IMR-90 (cell line): ENCODE results near the gene THBS1.

ENCODE experiments used
- CEBPB ChIP-seq: IDR thresholded peaks from 2 replicates; pipeline ENCODE4 v1.6.1; 2012; ENCODE audit warnings: low read depth, low read length, improper control_type of control experiment
- POLR2A ChIP-seq: IDR thresholded peaks from 2 replicates; pipeline ENCODE4 v1.6.1; 2012; ENCODE audit warnings: mild to moderate bottlenecking, low read depth, low read length
- SMC3 ChIP-seq: fragments of 150-350 bp; IDR thresholded peaks from 2 replicates; pipeline ENCODE4 v1.6.1; 2016; ENCODE audit warnings: low read depth, mild to moderate bottlenecking, antibody characterized with exemption, low read length, moderate library complexity
- TF ChIP-seq, protein P1 (sequence below): conservative IDR thresholded peaks from 2 replicates; pipeline ENCODE4 v1.5.1; 2012; ENCODE audit warnings: mild to moderate bottlenecking, low read depth, low read length, improper control_type of control experiment

DNA sequence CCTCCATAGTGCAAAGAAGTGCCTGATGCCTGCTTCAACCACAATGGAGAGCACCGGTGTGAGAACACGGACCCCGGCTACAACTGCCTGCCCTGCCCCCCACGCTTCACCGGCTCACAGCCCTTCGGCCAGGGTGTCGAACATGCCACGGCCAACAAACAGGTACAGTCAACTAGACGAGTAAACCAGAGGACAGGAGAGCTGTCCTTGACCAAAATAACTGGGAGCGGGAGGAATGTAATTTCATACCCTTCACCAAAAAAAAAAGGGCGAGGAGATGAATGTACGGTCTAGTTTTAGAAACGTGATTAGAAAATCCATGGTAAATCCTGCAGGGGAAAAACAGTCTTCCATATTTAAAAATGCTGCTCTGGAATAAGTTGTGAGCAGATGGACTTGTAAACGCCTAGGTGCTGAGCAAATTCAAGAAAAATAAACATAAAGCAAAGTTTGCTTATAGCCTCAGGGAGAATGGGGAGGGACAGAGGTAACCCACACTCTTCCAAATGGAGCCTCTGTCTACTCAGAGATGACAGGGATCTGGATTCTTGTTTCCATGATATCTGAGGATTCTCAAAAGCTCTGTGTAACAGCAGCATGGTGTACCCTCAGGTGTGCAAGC lies 8.4 kb downstream of the THBS1 start:
- TF ChIP-seq, protein P1, sequence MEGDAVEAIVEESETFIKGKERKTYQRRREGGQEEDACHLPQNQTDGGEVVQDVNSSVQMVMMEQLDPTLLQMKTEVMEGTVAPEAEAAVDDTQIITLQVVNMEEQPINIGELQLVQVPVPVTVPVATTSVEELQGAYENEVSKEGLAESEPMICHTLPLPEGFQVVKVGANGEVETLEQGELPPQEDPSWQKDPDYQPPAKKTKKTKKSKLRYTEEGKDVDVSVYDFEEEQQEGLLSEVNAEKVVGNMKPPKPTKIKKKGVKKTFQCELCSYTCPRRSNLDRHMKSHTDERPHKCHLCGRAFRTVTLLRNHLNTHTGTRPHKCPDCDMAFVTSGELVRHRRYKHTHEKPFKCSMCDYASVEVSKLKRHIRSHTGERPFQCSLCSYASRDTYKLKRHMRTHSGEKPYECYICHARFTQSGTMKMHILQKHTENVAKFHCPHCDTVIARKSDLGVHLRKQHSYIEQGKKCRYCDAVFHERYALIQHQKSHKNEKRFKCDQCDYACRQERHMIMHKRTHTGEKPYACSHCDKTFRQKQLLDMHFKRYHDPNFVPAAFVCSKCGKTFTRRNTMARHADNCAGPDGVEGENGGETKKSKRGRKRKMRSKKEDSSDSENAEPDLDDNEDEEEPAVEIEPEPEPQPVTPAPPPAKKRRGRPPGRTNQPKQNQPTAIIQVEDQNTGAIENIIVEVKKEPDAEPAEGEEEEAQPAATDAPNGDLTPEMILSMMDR, result no peak
- TF ChIP-seq CEBPB (no peak), POLR2A (no peak), SMC3 (no peak)
